HepG2 (cell line): ENCODE results near the gene NTN5. TPM values are rescaled to one million over a fixed set of nuclear protein-coding genes. Genes with fewer than 3 reads are reported as not detected.

ENCODE experiments used
- CC2D1A ChIP-seq: sonication (generic); formaldehyde crosslinking; IDR thresholded peaks from 2 replicates; pipeline ENCODE4 v1.8.1; 2023; ENCODE audit warnings: mild to moderate bottlenecking, missing genetic modification reagents
- EP300 ChIP-seq, 3 experiments: sonication (generic) in 1 of 3; formaldehyde crosslinking in 1 of 3; IDR thresholded peaks; 2 replicates each; pipeline versions ENCODE4 v1.5.1 to v1.6.1; 2011 to 2020; ENCODE audit warnings: low read depth in 2 of 3, low read length in 2 of 3, borderline replicate concordance in 1 of 3, improper control_type of control experiment in 1 of 3, mild to moderate bottlenecking in 1 of 3, missing genetic modification reagents in 1 of 3, moderate library complexity in 1 of 3
- FOXJ3 ChIP-seq: sonication (generic); formaldehyde crosslinking; IDR thresholded peaks from 2 replicates; pipeline ENCODE4 v1.4.0; 2020; ENCODE audit warnings: missing genetic modification reagents, mild to moderate bottlenecking, borderline replicate concordance
- HNF4A ChIP-seq: sonication (generic); formaldehyde crosslinking; IDR thresholded peaks from 2 replicates; pipeline ENCODE4 v1.4.0; 2020; ENCODE audit warnings: missing genetic modification reagents
- HOXA3 ChIP-seq: sonication (generic); formaldehyde crosslinking; IDR thresholded peaks from 2 replicates; pipeline ENCODE4 v1.5.0; 2020; ENCODE audit warnings: missing genetic modification reagents
- HOXD1 ChIP-seq: sonication (generic); formaldehyde crosslinking; IDR thresholded peaks from 2 replicates; pipeline ENCODE4 v1.5.0; 2020; ENCODE audit warnings: missing genetic modification reagents
- KDM6A ChIP-seq: IDR thresholded peaks from 2 replicates; pipeline ENCODE4 v1.6.1; 2016; ENCODE audit warnings: low read depth
- KMT2B ChIP-seq: IDR thresholded peaks from 2 replicates; pipeline ENCODE4 v1.6.1; 2016; ENCODE audit warnings: missing genetic modification reagents, missing compliant biosample characterization
- MIER3 ChIP-seq: IDR thresholded peaks from 2 replicates; pipeline ENCODE4 v1.6.1; 2016; ENCODE audit warnings: missing compliant biosample characterization, borderline replicate concordance
- POGZ ChIP-seq: sonication (generic); formaldehyde crosslinking; IDR thresholded peaks from 2 replicates; pipeline ENCODE4 v1.4.0; 2020; ENCODE audit warnings: mild to moderate bottlenecking, missing genetic modification reagents
- PRMT3 ChIP-seq: sonication (generic); formaldehyde crosslinking; IDR thresholded peaks from 2 replicates; pipeline ENCODE4 v1.8.1; 2022; ENCODE audit warnings: low read depth, mild to moderate bottlenecking, moderate library complexity, missing genetic modification reagents, borderline replicate concordance
- SIN3B ChIP-seq: fragments of 150-350 bp; IDR thresholded peaks from 2 replicates; pipeline ENCODE4 v1.6.1; 2014; ENCODE audit warnings: low read length
- SMARCC2 ChIP-seq: fragments of 450-650 bp; IDR thresholded peaks from 2 replicates; pipeline ENCODE4 v1.6.1; 2017; ENCODE audit warnings: antibody characterized with exemption, mild to moderate bottlenecking
- THYN1 ChIP-seq: sonication (generic); formaldehyde crosslinking; IDR thresholded peaks from 2 replicates; pipeline ENCODE4 v1.8.1; 2023; ENCODE audit warnings: low read depth, mild to moderate bottlenecking, moderate library complexity, missing genetic modification reagents, borderline replicate concordance
- WIZ ChIP-seq: sonication (generic); formaldehyde crosslinking; IDR thresholded peaks from 2 replicates; pipeline ENCODE4 v1.5.1; 2020; ENCODE audit warnings: mild to moderate bottlenecking, missing genetic modification reagents
- ZFP36L1 ChIP-seq: sonication (generic); formaldehyde crosslinking; IDR thresholded peaks from 2 replicates; pipeline ENCODE4 v1.8.0; 2022; ENCODE audit warnings: mild to moderate bottlenecking, missing genetic modification reagents, moderate library complexity
- ZFP82 ChIP-seq: sonication (generic); formaldehyde crosslinking; IDR thresholded peaks from 2 replicates; pipeline ENCODE4 v1.5.1; 2020; ENCODE audit warnings: mild to moderate bottlenecking, missing genetic modification reagents, borderline replicate concordance
- ZMAT3 ChIP-seq: sonication (generic); formaldehyde crosslinking; conservative IDR thresholded peaks from 2 replicates; pipeline ENCODE4 v1.7.0; 2021; ENCODE audit warnings: missing genetic modification reagents
- ZNF563 ChIP-seq: sonication (generic); formaldehyde crosslinking; IDR thresholded peaks from 2 replicates; pipeline ENCODE4 v1.8.0; 2022; ENCODE audit warnings: mild to moderate bottlenecking, moderate library complexity, missing genetic modification reagents
- ZNF644 ChIP-seq: IDR thresholded peaks from 2 replicates; pipeline ENCODE4 v1.6.1; 2016; ENCODE audit warnings: low read depth
- polyA plus RNA-seq, 8 experiments: library from polyadenylated mRNA; depleted of rRNA in 3 of 8; stranded (reverse) in 7 of 8; unstranded in 1 of 8; fragments of >200 nt; fragmentation: Illumina TruSeq in 4 of 8; extraction: Trizol in 4 of 8; gene quantifications; 2 replicates each; pipeline versions ENCODE4 v1.2.1 to v1.2.3, GENCODE V29; 2011 to 2016; ENCODE audit warnings: low read depth in 4 of 8, missing spikeins in 1 of 8, mixed read lengths in 1 of 8; ENCODE audit not compliant: insufficient read depth in 1 of 8
- total RNA-seq, 5 experiments: library from RNA; depleted of rRNA; stranded (reverse); fragments of >200 nt; fragmentation: Illumina TruSeq; extraction: Trizol; gene quantifications; 2 replicates each; pipeline ENCODE4 v1.2.3, GENCODE V29; 2016; ENCODE audit warnings: low read depth in 1 of 5
- TF ChIP-seq, protein P1 (sequence below): sonication (generic); formaldehyde crosslinking; IDR thresholded peaks from 2 replicates; pipeline ENCODE4 v1.4.0; 2020; ENCODE audit warnings: mild to moderate bottlenecking, low read depth, missing genetic modification reagents
- TF ChIP-seq, protein P2 (sequence below): sonication (generic); formaldehyde crosslinking; IDR thresholded peaks from 2 replicates; pipeline ENCODE4 v1.9.0; 2021; ENCODE audit warnings: missing genetic modification reagents, mild to moderate bottlenecking, borderline replicate concordance
- TF ChIP-seq, protein P3 (sequence below): sonication (generic); formaldehyde crosslinking; IDR thresholded peaks from 2 replicates; pipeline ENCODE4 v1.5.0; 2020; ENCODE audit warnings: missing genetic modification reagents, mild to moderate bottlenecking, borderline replicate concordance

Gene NTN5
- total and polyA plus RNA-seq, 2 of the 13 experiments (the other 11 are each of a cell fraction or from before 2014, with no cell fraction given) = 0.05 TPM; not detected in 1

DNA sequence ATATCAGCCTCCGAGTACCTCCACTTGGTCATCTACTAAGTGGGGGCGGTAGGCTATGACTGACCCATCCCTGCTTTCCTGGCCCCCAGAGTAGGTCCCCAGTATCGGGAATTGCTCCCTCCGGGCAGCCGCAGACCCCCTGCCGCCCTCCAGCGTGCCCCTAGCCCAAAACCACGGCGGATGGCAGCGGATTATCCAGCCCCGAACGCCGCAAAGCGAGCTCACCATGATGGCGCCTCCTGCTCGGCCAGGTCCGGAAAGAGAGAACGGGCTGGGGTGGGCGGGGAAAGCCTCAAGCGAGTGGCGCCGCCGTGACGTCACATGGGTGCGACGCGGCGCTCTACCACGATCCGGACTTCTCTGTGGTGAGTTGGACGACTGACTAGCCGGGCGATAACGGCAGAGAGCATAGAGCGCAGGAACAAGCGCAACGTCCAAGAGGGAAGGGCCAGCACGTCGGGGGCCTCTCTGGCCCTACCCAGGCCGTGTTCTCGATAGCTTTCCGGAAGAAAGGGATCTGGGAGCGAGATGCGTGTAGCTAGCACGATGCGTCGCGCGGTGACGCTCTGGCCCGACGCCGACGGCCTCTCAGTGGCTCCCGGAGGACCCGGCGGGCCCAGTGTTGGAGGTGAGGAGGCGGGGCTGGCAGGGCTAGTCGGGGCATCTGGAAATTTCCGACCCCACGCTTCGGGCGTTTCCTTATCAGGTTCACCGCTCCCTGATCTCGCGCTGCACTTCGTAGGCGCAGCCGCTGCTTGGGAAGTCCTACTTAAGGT lies 53.7 kb downstream of the NTN5 start, which contains the start of the genes RPL18 and SPHK2 (continued):
- peak; percentile 98 for TF ChIP-seq MIER3 (CRISPR knock-in tag)
- no peak for TF ChIP-seq SMARCC2
- TF ChIP-seq THYN1 (CRISPR knock-in tag) = no peak
- TF ChIP-seq KDM6A = no peak
- no peak for TF ChIP-seq HOXD1 (CRISPR knock-in tag)
- peak; percentile 62 for TF ChIP-seq SIN3B
- peak; percentile 94; the same call in 1 of the 2 replicates for TF ChIP-seq ZFP82 (CRISPR knock-in tag)
- TF ChIP-seq POGZ (CRISPR knock-in tag) = peak; percentile 91
- no peak for TF ChIP-seq CC2D1A (CRISPR knock-in tag)
- no peak; the same call in 1 of the 2 replicates for TF ChIP-seq PRMT3 (CRISPR knock-in tag)
- TF ChIP-seq, protein P1, sequence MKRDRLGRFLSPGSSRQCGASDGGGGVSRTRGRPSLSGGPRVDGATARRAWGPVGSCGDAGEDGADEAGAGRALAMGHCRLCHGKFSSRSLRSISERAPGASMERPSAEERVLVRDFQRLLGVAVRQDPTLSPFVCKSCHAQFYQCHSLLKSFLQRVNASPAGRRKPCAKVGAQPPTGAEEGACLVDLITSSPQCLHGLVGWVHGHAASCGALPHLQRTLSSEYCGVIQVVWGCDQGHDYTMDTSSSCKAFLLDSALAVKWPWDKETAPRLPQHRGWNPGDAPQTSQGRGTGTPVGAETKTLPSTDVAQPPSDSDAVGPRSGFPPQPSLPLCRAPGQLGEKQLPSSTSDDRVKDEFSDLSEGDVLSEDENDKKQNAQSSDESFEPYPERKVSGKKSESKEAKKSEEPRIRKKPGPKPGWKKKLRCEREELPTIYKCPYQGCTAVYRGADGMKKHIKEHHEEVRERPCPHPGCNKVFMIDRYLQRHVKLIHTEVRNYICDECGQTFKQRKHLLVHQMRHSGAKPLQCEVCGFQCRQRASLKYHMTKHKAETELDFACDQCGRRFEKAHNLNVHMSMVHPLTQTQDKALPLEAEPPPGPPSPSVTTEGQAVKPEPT (CRISPR knock-in tag) = peak; percentile 30; the same call in 1 of the 2 replicates
- peak; percentile 87 for TF ChIP-seq ZMAT3
- TF ChIP-seq, protein P2, sequence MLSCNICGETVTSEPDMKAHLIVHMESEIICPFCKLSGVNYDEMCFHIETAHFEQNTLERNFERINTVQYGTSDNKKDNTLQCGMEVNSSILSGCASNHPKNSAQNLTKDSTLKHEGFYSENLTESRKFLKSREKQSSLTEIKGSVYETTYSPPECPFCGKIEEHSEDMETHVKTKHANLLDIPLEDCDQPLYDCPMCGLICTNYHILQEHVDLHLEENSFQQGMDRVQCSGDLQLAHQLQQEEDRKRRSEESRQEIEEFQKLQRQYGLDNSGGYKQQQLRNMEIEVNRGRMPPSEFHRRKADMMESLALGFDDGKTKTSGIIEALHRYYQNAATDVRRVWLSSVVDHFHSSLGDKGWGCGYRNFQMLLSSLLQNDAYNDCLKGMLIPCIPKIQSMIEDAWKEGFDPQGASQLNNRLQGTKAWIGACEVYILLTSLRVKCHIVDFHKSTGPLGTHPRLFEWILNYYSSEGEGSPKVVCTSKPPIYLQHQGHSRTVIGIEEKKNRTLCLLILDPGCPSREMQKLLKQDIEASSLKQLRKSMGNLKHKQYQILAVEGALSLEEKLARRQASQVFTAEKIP (CRISPR knock-in tag) = no peak
- peak; percentile 99 for TF ChIP-seq HOXA3
- 0 out of 2 replicates have a peak, but pooled peaks have one; percentile 17 for TF ChIP-seq ZNF644
- TF ChIP-seq, protein P3, sequence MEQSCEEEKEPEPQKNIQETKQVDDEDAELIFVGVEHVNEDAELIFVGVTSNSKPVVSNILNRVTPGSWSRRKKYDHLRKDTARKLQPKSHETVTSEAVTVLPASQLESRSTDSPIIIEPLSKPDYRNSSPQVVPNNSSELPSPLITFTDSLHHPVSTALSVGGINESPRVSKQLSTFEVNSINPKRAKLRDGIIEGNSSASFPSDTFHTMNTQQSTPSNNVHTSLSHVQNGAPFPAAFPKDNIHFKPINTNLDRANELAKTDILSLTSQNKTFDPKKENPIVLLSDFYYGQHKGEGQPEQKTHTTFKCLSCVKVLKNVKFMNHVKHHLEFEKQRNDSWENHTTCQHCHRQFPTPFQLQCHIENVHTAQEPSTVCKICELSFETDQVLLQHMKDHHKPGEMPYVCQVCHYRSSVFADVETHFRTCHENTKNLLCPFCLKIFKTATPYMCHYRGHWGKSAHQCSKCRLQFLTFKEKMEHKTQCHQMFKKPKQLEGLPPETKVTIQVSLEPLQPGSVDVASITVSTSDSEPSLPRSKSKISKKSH (CRISPR knock-in tag) = peak; percentile 94
- TF ChIP-seq ZNF563 (CRISPR knock-in tag) = peak; percentile 84; the same call in 1 of the 2 replicates
- peak in 1 of 2 experiments; percentile 32; a peak in 1 of 4 replicates for TF ChIP-seq EP300 (IDR thresholded peaks at IDR 0.05; ENCODE audit: low read depth in 2 of 2, low read length in 2 of 2)
- peak; percentile 42; the same call in 1 of the 2 replicates for TF ChIP-seq EP300 (CRISPR knock-in tag; IDR thresholded peaks at IDR 0.05; ENCODE audit: borderline replicate concordance)
- TF ChIP-seq FOXJ3 = peak; percentile 56; the same call in 1 of the 2 replicates
- TF ChIP-seq ZFP36L1 (CRISPR knock-in tag) = 0 out of 2 replicates have a peak, but pooled peaks have one; percentile 55
- TF ChIP-seq HNF4A (CRISPR knock-in tag) = peak; percentile 43; the same call in 1 of the 2 replicates
- peak; percentile 95 for TF ChIP-seq WIZ (CRISPR knock-in tag)
- TF ChIP-seq KMT2B (CRISPR knock-in tag) = peak; percentile 88
